BE2C (cell line): Measurements from ENCODE around the gene TCF19.

ENCODE experiments used
- DNase-seq: peaks from one replicate; pipeline ENCODE4 v3.0.0-alpha.2; 2020
- H3K27me3 ChIP-seq: fragments of 250-450 bp; sonication (Bioruptor Pico); 2 replicates; pipeline ENCODE4 v1.5.1; 2020; ENCODE audit warnings: mild to moderate bottlenecking
- H3K36me3 ChIP-seq: fragments of 250-450 bp; sonication (Bioruptor Pico); 2 replicates; pipeline ENCODE4 v1.5.1; 2020; ENCODE audit warnings: mild to moderate bottlenecking
- H3K4me1 ChIP-seq: fragments of 250-450 bp; sonication (Bioruptor Pico); 2 replicates; pipeline ENCODE4 v1.5.1; 2020
- H3K4me3 ChIP-seq: 2 replicates; pipeline ENCODE4 v1.5.1; 2011; ENCODE audit warnings: low read depth, low read length
- H3K9me3 ChIP-seq: fragments of 250-450 bp; sonication (Bioruptor Pico); 2 replicates; pipeline ENCODE4 v1.5.1; 2020
- CTCF ChIP-seq: IDR thresholded peaks from 2 replicates; pipeline ENCODE4 v1.5.1; 2012; ENCODE audit warnings: mild to moderate bottlenecking, low read depth, low read length

TCF19 gene

GRCh38 chr6:31210741-31211532 is 52.5 kb downstream of the TCF19 start:
- no peaks in the 10 kb centered on the region for H3K9me3 ChIP-seq
- no peaks in the 10 kb centered on the region for H3K4me1 ChIP-seq
- no peak for DNase-seq
- no peak overlapping the region for H3K4me3 ChIP-seq
- no peak for TF ChIP-seq CTCF
- peaks cover 10% of the 10 kb centered on the region for H3K27me3 ChIP-seq
- H3K36me3 ChIP-seq = no peaks in the 10 kb centered on the region
